ENCODE measurements around the gene TXLNA. TPM values are rescaled to one million over a fixed set of nuclear protein-coding genes. Genes with fewer than 3 reads are reported as not detected.
"Not testable (repeated sequence)": the region's sequence is repeated elsewhere in the genome, so short reads cannot be mapped to it uniquely, and the experiment has no call there.

The TXLNA gene
- total RNA-seq, 1 donor from 2014 or later: 47.5 TPM

GRCh38 chr1:32144033-32144432, 35.4 kb upstream of the TXLNA start:
- intact Hi-C loops (cut with DNase I): no loop called here
- Histone ChIP-seq H3K36me3 (no peaks in the 10 kb centered on the region), H3K9me3 (no peaks in the 10 kb centered on the region), H3K4me3 (no peak overlapping the region), H3K4me1 (peaks cover 10% of the 10 kb centered on the region), H3K27ac (no peak overlapping the region), H3K27me3 (no peaks in the 10 kb centered on the region)
- TF ChIP-seq, protein P1, sequence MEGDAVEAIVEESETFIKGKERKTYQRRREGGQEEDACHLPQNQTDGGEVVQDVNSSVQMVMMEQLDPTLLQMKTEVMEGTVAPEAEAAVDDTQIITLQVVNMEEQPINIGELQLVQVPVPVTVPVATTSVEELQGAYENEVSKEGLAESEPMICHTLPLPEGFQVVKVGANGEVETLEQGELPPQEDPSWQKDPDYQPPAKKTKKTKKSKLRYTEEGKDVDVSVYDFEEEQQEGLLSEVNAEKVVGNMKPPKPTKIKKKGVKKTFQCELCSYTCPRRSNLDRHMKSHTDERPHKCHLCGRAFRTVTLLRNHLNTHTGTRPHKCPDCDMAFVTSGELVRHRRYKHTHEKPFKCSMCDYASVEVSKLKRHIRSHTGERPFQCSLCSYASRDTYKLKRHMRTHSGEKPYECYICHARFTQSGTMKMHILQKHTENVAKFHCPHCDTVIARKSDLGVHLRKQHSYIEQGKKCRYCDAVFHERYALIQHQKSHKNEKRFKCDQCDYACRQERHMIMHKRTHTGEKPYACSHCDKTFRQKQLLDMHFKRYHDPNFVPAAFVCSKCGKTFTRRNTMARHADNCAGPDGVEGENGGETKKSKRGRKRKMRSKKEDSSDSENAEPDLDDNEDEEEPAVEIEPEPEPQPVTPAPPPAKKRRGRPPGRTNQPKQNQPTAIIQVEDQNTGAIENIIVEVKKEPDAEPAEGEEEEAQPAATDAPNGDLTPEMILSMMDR (IDR thresholded peaks at IDR 0.05): no peak
- DNase-seq: no peak
- ATAC-seq: no peak

GRCh38 chr1:32147799-32148198, 31.7 kb upstream of the TXLNA start:
- H3K27ac ChIP-seq; H3K4me3 ChIP-seq; H3K4me1 ChIP-seq; ATAC-seq; DNase-seq; H3K36me3 ChIP-seq; intact Hi-C loops (cut with DNase I); H3K27me3 ChIP-seq; H3K9me3 ChIP-seq: not testable (repeated sequence)

GRCh38 chr1:32150847-32151246, 28.6 kb upstream of the TXLNA start:
- Histone ChIP-seq H3K36me3 (peaks cover 15% of the 10 kb centered on the region), H3K4me3 (no peak overlapping the region), H3K27ac (no peak overlapping the region), H3K4me1 (peaks cover 6% of the 10 kb centered on the region), H3K9me3 (no peaks in the 10 kb centered on the region), H3K27me3 (no peaks in the 10 kb centered on the region)
- intact Hi-C loops (cut with DNase I): no loop called here
- DNase-seq (no peak), ATAC-seq (no peak)
- TF ChIP-seq, protein P1 (IDR thresholded peaks at IDR 0.05): no peak

- Histone ChIP-seq H3K9me3 (no peaks in the 10 kb centered on the region), H3K27ac (no peak overlapping the region), H3K36me3 (peaks cover 20% of the 10 kb centered on the region), H3K4me1 (peaks cover 6% of the 10 kb centered on the region), H3K27me3 (no peaks in the 10 kb centered on the region), H3K4me3 (no peak overlapping the region)
- intact Hi-C loops (cut with DNase I): no loop called here
- DNase-seq (no peak), ATAC-seq (no peak)
- TF ChIP-seq, protein P1 (IDR thresholded peaks at IDR 0.05): no peak
These were observed 28.1 kb upstream of the TXLNA start for GRCh38 chr1:32151319-32151787.

DNA sequence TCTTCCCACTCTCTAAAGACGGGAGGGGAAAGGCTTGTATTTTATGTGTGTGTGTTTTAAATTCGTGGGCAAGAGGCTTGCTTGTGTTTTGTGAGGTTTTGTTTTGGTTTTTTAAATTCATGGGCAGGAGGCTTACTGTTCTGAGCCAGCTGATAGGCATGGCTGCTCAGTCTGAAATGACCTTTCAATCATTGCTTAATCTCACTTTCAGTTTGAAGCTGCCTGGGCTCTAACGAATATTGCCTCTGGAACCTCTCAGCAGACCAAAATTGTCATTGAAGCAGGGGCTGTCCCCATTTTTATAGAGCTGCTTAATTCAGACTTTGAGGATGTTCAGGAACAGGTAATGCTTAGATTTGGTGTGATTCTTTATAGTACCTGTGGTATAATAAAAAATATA, 20.3 kb upstream of the TXLNA start:
- intact Hi-C loops (cut with DNase I): no loop called here
- Histone ChIP-seq H3K4me3 (no peak overlapping the region), H3K9me3 (no peaks in the 10 kb centered on the region), H3K4me1 (no peaks in the 10 kb centered on the region), H3K27ac (no peak overlapping the region), H3K27me3 (no peaks in the 10 kb centered on the region), H3K36me3 (peaks cover 96% of the 10 kb centered on the region)
- TF ChIP-seq, protein P1 (IDR thresholded peaks at IDR 0.05): no peak
- DNase-seq (no peak), ATAC-seq (no peak)

DNA sequence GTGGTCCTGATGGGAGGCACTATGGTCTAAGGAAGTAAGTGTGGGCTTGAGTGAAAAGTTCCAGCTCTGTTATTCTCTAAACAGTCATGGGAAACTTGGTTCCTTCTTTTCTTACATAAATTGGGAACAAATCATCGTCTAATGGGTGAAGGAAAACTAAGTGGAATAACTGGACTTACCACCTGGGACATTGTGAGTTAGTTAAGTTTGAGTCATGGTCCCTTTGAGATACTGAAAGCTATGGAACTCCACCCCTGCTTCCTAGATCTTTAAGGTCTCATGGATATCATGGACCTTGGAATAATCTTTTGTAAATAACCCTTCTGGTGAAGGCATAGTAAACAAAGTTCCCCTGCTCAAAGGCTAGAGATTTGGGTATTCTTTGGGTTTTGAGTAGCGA, 16.1 kb upstream of the TXLNA start:
- intact Hi-C loops (cut with DNase I): no loop called here
- no peak overlapping the region for H3K4me3 ChIP-seq
- peaks cover 95% of the 10 kb centered on the region for H3K36me3 ChIP-seq
- DNase-seq (no peak), ATAC-seq (no peak)
- H3K27ac ChIP-seq: no peak overlapping the region
- no peaks in the 10 kb centered on the region for H3K27me3 ChIP-seq
- no peaks in the 10 kb centered on the region for H3K9me3 ChIP-seq
- no peaks in the 10 kb centered on the region for H3K4me1 ChIP-seq
- TF ChIP-seq, protein P1 (IDR thresholded peaks at IDR 0.05): no peak

DNA sequence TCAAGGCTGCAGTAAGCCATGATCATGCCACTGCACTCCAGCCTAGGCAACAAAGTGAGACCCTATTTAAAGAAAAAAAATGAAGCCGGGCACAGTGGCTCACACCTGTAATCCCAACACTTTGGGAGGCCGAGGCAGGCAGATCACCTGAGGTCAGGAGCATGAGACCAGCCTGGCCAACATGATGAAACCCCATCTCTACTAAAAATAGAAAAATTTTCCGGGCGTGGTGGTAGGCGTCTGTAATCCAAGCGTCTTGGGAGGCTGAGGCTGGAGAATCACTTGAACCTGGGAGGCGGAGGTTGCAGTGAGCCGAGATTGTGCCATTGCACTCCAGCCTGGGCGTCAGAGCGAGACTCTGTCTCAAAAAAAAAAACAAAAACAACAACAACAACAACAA, 13.8 kb upstream of the TXLNA start:
- intact Hi-C loops (cut with DNase I); ATAC-seq; H3K27me3 ChIP-seq; H3K9me3 ChIP-seq; DNase-seq; H3K27ac ChIP-seq; H3K4me1 ChIP-seq; H3K4me3 ChIP-seq: not testable (repeated sequence)
- H3K36me3 ChIP-seq: peaks cover 94% of the 10 kb centered on the region

Measured in upper lobe of right lung (tissue), 1 donor.